Heart right ventricle (tissue), 16 donors: ENCODE results near the gene ARPC1B. TPM values are rescaled to one million over a fixed set of nuclear protein-coding genes. Genes with fewer than 3 reads are reported as not detected.

Experiments used
- ATAC-seq, 8 donors: fragments of 200-7000 bp; cut with Tn5 transposase; one replicate each; pipeline ENCODE4 v1.9.1; 2020; ENCODE audit warnings: mild to moderate bottlenecking in 8 of 8, moderate library complexity in 8 of 8, moderate number of reproducible peaks in 1 of 8
- DNase-seq, 2 donors: peaks; one replicate each; pipeline ENCODE4 v3.0.0-alpha.2; 2020
- H3K27ac ChIP-seq, 10 donors: fragments of 200-600 bp; sonication (generic) in 2 of 10; one replicate each; pipeline versions ENCODE4 v1.5.0 to v1.8.0; 2020 to 2022; ENCODE audit warnings: mild to moderate bottlenecking in 3 of 10
- H3K27me3 ChIP-seq, 7 donors: fragments of 200-600 bp; one replicate each; pipeline ENCODE4 v1.8.0; 2021 to 2022; ENCODE audit warnings: mild to moderate bottlenecking in 2 of 7
- H3K36me3 ChIP-seq, 9 donors: fragments of 200-600 bp; sonication (generic) in 1 of 9; one replicate each; pipeline versions ENCODE4 v1.5.0 to v1.8.0; 2020 to 2022; ENCODE audit warnings: mild to moderate bottlenecking in 2 of 9
- H3K4me1 ChIP-seq, 9 donors: fragments of 200-600 bp; sonication (generic) in 1 of 9; one replicate each; pipeline versions ENCODE4 v1.5.0 to v1.8.0; 2020 to 2022; ENCODE audit warnings: mild to moderate bottlenecking in 4 of 9
- H3K4me3 ChIP-seq, 10 donors: fragments of 200-600 bp; sonication (generic) in 2 of 10; one replicate each; pipeline versions ENCODE4 v1.5.0 to v1.8.0; 2020 to 2022; ENCODE audit warnings: mild to moderate bottlenecking in 7 of 10, moderate library complexity in 2 of 10
- H3K9me3 ChIP-seq, 11 donors: fragments of 200-600 bp in 10 of 11; sonication (generic) in 2 of 11; one replicate each; pipeline versions ENCODE4 v1.5.0 to v1.8.0; 2013 to 2022; ENCODE audit warnings: mild to moderate bottlenecking in 2 of 11, control low read depth in 1 of 11, moderate library complexity in 1 of 11
- WGBS, 2 donors: extraction: QIAGEN DNeasy Blood & Tissue Kit; methylation state at CpG; one replicate each; pipeline ENCODE4 v1.1.7; 2013; ENCODE audit warnings: inconsistent platforms in 1 of 2; 5-methylcytosine and 5-hydroxymethylcytosine counted together
- intact Hi-C, 10 donors: fragments of 100-400 bp; cut with DNase I; formaldehyde crosslinking; loops; one replicate each; pipeline versions ENCODE4 v1.11.1 to v1.14.2; 2022
- polyA plus RNA-seq, 2 donors: library from polyadenylated mRNA; stranded (reverse); fragments of 200-250 nt; gene quantifications; one replicate each; pipeline ENCODE4 v1.2.3, GENCODE V29; 2013
- total RNA-seq, 10 donors: library from RNA; stranded (reverse); fragmentation: NEBNext Ultra II Directional in 3 of 10; extraction: Animal tissue kit (Norgen Biotek cat#: 25700) in 3 of 10; gene quantifications; one replicate each; pipeline versions ENCODE4 v1.2.1 to v1.2.4, GENCODE V29; 2021 to 2023
- TF ChIP-seq, protein P1 (sequence below), 9 donors: fragments of 200-600 bp; sonication (generic) in 2 of 9; IDR thresholded peaks; one replicate each; pipeline versions ENCODE4 v1.5.0 to v1.8.0; 2021 to 2022; ENCODE audit warnings: antibody characterized with exemption in 9 of 9, mild to moderate bottlenecking in 5 of 9, moderate library complexity in 1 of 9
- donor health status: Arrhythmogenic right ventricular cardiomyopathy.
- donor health status: ischemic (EF 13 %, LVEDD 7.1; RV severe dilation, severe dysfunction).
- donor health status: healthy with polysubstance abuse.
- donor health status: DM: no; HTN: yes; CAD: no.
- donor health status: DM: no; HTN: no; CAD: no.
- donor health status: ischemic (EF 25% LVEDD 6.9; RV normal size, moderate dysfunction).
- donor health status: ischemic (EF 25% LVEDD 5.7; RV mildly dilated, moderate dysfunction).
- donor health status: healthy.
- donor health status: DM: yes; HTN: yes; CAD: no.
- donor health status: Ischemic cardiomyopathy.
- donor health status: ischemic (EF 35%, LVEDD 5.7; RV mildly dilated, moderate dysfunction).
- donor health status: nonischemic (EF 11% LVEDD 7.7; RV severe dilation, severe dysfunction).
- donor health status: DM: yes; HTN: yes; CAD: no.
- donor health status: PGD.
- donor health status: ischemic (EF 29% LVEDD 5.4; RV normal size, mild dysfunction).
- donor health status: nonischemic (EF 23%, LVEDD 6.1; RV moderate dilation, normal function).

Gene ARPC1B
- total and polyA plus RNA-seq, 12 donors: 16.2 to 161 (median 23.5) TPM

- ATAC-seq (peak in 3 of 8 donors; percentile 7 to 36 (median 24)), DNase-seq (no peak)
- TF ChIP-seq, protein P1, sequence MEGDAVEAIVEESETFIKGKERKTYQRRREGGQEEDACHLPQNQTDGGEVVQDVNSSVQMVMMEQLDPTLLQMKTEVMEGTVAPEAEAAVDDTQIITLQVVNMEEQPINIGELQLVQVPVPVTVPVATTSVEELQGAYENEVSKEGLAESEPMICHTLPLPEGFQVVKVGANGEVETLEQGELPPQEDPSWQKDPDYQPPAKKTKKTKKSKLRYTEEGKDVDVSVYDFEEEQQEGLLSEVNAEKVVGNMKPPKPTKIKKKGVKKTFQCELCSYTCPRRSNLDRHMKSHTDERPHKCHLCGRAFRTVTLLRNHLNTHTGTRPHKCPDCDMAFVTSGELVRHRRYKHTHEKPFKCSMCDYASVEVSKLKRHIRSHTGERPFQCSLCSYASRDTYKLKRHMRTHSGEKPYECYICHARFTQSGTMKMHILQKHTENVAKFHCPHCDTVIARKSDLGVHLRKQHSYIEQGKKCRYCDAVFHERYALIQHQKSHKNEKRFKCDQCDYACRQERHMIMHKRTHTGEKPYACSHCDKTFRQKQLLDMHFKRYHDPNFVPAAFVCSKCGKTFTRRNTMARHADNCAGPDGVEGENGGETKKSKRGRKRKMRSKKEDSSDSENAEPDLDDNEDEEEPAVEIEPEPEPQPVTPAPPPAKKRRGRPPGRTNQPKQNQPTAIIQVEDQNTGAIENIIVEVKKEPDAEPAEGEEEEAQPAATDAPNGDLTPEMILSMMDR (IDR thresholded peaks at IDR 0.05): no peak
- peaks cover 0 to 38% (median 21%) of the 10 kb centered on the region in 9 donors for H3K4me1 ChIP-seq
- peak overlapping the region in 8 of 10 donors; percentile 16 to 62 (median 45) for H3K27ac ChIP-seq
- H3K36me3 ChIP-seq: peaks cover 0 to 34% (median 8%) of the 10 kb centered on the region in 9 donors
- 40 to 53% methylated on average over 21 of the region's 21 CpGs for WGBS, 2 donors
- peak overlapping the region in 1 of 10 donors; percentile 0 for H3K4me3 ChIP-seq
- H3K27me3 ChIP-seq: no peaks in the 10 kb centered on the region
- H3K9me3 ChIP-seq: no peaks in the 10 kb centered on the region
- intact Hi-C loops: loop anchor here in 2 of 10 donors (5.0 to 10.0 kb wide), 3 partner anchors 35 to 132 kb away; partner anchors contain the start of genes BUD31 (in 1 of the 2), PDAP1 (in 1 of the 2), ZKSCAN5 (in 1 of the 2) and ZNF394 (in 1 of the 2)
Observed at GRCh38 chr7:99372275-99373090, 2.0 kb upstream of the ARPC1B start.

- peaks cover 0 to 47% (median 24%) of the 10 kb centered on the region in 9 donors for H3K4me1 ChIP-seq
- TF ChIP-seq, protein P1 (IDR thresholded peaks at IDR 0.05): no peak
- H3K4me3 ChIP-seq: peak overlapping the region; percentile 75 to 97 (median 90)
- no peaks in the 10 kb centered on the region for H3K9me3 ChIP-seq
- 89 to 90% methylated on average over 41 of the region's 41 CpGs for WGBS, 2 donors
- no peaks in the 10 kb centered on the region for H3K27me3 ChIP-seq
- intact Hi-C loops: loop anchor here in 4 of 10 donors (1.0 to 10.0 kb wide), 5 partner anchors 34 to 131 kb away; partner anchors contain the start of genes BUD31 (in 3 of the 4), PDAP1 (in 3 of the 4), ZKSCAN5 (in 1 of the 4) and ZNF394 (in 1 of the 4)
- ATAC-seq (no peak), DNase-seq (peak in 1 of 2 donors; percentile 24)
- H3K27ac ChIP-seq: peak overlapping the region in 9 of 10 donors; percentile 91 to 98 (median 97)
- peaks cover 0 to 35% (median 8%) of the 10 kb centered on the region in 9 donors for H3K36me3 ChIP-seq
Observed at GRCh38 chr7:99373091-99374066, 1.2 kb upstream of the ARPC1B start.

DNA sequence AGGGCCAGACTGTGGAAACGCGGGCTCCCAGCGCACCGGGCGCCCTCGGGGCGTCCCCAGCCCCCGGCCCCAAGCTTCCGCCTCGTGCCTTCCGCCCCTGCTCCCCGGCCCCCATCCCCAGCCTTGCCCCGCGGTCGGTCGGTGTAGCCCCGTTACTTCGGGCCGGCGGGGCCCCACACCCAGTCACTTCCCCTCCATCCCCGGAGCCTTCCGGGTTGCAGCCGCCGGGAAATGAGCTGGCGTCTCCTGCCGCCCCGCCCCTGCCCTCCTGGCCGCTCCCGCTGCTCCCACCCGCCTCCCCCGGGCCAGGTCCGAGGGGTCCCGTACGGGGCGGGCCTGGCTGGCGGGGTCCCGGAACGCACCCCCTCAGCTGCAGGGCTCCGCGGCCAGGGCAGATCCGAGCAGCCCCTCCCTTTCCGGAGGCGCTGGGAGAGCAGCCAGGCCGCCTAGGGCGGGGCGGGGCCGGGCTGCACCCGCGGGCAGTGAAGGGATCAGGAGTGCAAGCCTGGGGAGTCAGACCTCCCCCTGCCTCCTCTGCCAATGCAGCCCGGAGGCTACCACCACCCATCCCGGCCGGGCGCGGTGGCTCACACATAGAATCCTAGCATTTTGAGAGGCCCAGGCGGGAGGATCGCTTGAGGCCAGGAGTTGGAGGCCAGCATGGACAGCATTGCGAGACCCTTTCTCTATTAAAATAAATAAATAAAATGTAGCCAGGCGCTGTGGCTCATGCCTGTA, 709 bp downstream of the ARPC1B start:
- H3K4me1 ChIP-seq: peaks cover 5 to 66% (median 42%) of the 10 kb centered on the region in 9 donors
- peak overlapping the region; percentile 91 to 98 (median 97) for H3K27ac ChIP-seq
- WGBS, 2 donors: 5 to 6% methylated on average over 42 to 58 of the region's 58 CpGs
- DNase-seq: peak; percentile 81 to 87
- intact Hi-C loops: loop anchor here in 2 of 10 donors (2.0 to 10.0 kb wide), 2 partner anchors 34 to 130 kb away; partner anchors contain the start of genes BUD31 (in 1 of the 2), PDAP1 (in 1 of the 2), ZKSCAN5 (in 1 of the 2) and ZNF394 (in 1 of the 2)
- no peaks in the 10 kb centered on the region for H3K9me3 ChIP-seq
- H3K27me3 ChIP-seq: no peaks in the 10 kb centered on the region
- H3K4me3 ChIP-seq: peak overlapping the region; percentile 75 to 97 (median 90)
- H3K36me3 ChIP-seq: peaks cover 0 to 31% (median 0%) of the 10 kb centered on the region in 9 donors
- TF ChIP-seq, protein P1 (IDR thresholded peaks at IDR 0.05): no peak
- ATAC-seq: peak; percentile 70 to 82 (median 76)
